CD4-positive, alpha-beta T cell treated with Interleukin-4 for 4 hours (primary cell): Measurements from ENCODE around the gene COG7.

ENCODE experiments used
- DNase-seq: peaks from one replicate; pipeline ENCODE4 v3.0.0-alpha.2; 2020

COG7 gene

GRCh38 chr16:23355106-23355670 lies 97.8 kb downstream of the COG7 start:
- no peak for DNase-seq

- DNase-seq: no peak
Measured at GRCh38 chr16:23354246-23354645, 98.7 kb downstream of the COG7 start.

- no peak for DNase-seq
Measured at GRCh38 chr16:23353440-23353839, 99.5 kb downstream of the COG7 start.

GRCh38 chr16:23351360-23351759 lies 101.6 kb downstream of the COG7 start:
- no peak for DNase-seq

DNA sequence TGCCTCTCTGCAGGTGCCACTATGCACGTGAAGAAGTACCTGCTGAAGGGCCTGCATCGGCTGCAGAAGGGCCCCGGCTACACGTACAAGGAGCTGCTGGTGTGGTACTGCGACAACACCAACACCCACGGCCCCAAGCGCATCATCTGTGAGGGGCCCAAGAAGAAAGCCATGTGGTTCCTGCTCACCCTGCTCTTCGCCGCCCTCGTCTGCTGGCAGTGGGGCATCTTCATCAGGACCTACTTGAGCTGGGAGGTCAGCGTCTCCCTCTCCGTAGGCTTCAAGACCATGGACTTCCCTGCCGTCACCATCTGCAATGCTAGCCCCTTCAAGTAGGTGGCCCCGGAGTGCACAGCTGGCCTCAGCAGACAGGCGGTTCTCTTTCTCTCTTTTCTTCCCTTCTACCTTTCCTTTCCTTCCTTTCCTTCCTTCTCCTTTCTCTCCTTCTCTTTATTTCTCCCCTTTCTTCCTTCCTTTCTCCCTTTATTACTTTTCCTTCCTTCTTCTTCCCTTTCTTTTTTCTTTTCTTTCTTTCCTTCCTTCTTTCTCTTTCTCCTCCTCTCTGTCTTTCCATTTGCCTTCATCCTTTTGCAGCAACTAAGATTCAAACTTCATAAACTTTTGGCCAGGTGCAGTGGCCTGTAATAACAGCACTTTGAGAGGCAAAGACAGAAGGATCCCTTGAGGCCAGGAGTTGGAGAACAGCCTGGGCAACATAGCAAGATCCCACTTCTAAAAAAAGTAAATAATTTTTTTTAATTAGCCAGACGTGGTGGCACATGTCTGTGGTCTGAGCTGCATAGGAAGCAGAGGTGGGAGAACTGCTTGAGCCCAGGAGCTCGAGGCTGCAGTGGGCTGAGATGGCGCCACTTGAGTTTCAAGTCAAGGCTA lies 104.2 kb downstream of the COG7 start:
- DNase-seq: no peak

GRCh38 chr16:23345237-23345636 lies 107.8 kb downstream of the COG7 start:
- DNase-seq: no peak

DNA sequence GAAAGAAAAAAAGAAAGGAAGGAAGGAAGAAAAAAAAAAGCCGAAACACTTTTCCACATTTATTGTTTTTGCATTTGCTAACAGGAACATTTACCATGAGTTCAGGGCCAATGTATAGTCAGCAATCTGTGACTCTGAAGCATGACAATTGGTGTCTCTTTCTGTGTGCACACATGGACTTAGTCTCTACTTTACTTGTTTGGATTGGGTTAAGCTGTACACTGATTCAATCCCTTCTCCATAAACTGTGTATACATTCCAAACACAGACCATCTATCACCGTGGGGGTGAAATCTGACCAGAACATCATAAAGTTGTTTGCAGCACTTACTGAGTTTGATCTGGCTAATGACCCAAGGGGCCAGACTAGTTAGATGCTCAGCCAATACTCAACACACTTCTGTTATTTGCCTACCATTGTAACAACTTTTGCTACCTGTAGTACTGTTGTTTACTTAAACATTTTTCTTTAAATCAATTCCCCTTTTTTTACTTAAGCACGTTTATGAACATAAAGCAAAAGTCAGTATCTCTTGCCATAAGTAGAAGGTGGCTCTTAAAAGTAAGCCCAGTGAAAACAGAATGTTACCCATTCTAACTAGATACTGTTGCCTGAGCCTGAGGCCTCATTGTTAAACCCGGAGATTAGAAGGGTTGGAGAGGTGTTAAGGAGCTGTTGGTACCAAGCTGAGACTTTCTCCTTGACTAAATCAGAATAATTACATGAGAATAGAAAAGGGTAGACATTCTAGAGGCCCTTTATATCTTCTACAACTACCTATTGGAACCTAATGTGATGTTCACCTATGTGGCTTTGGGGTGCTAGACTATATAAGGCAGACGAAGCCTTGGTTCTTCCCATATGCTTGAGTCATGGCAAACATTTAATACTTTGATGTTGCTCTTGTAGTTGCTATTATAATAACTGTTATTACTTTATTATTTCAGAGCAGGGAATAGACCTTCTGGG lies 109.1 kb downstream of the COG7 start:
- DNase-seq: no peak

DNA sequence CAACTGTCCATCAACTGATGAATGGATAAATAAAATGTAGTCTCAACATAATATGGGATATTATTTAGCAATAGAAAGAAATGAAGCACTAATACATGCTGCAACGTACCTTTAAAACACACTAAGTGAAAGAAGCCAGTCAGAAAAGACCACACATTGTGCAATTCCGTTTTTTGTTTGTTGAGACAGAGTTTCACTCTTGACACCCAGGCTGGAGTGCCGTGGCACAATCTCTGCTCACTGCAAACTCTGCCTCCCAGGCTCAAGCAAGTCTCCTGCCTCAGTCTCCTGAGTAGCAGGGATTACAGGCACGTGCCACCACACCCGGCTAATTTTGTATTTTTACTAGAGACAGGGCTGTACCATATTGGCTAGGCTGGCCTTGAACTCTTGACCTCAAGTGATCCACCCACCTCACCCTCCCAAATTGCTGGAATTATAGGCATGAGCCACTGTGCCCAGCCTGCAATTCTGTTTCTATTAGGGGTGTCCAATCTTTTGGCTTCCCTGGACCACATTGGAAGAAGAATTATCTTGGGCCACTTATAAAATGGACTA lies 110.8 kb downstream of the COG7 start:
- no peak for DNase-seq

- no peak for DNase-seq
Measured at GRCh38 chr16:23339787-23340186, 113.2 kb downstream of the COG7 start.
